HG02840 (cell line): ENCODE data around the gene PLEKHO2.

Source experiments
- ATAC-seq: cut with Tn5 transposase; IDR thresholded peaks from one replicate; pipeline ENCODE4 v1.9.1; 2021; ENCODE audit warnings: mild to moderate bottlenecking, moderate library complexity, moderate number of reproducible peaks; ENCODE audit not compliant: unreplicated experiment, low FRiP score

The PLEKHO2 gene

DNA sequence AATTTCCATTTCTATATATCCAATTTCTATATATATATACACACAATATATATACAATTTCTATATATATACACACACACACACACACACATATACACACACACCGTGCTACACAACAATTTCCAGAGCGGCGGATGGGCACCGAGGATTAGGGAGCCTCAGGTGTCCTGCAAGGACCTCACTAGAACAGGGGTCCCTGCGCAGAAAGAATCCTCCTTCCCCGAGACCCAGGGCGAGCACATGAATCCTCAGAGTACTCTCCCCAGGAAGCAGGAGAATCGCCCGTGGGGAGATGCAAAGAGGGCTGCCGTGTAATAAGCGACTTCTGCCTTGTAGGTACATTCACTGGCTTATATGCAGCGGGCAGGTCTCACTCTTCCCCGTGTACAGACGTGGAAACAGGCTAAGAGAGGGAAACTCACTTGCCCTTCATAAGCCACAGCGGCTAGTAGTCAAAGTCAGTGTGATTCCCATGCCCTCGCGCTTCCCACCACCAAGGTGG is 16.7 kb upstream of the PLEKHO2 start:
- ATAC-seq = no peak

GRCh38 chr15:64825431-64826294 is 16.1 kb upstream of the PLEKHO2 start, which contains the start of gene PIF1:
Gene PIF1 (minus strand): TSS chr15:64825647. CDS start chr15:64824335, 1,312 bp downstream.
- peak; percentile 75 for ATAC-seq

GRCh38 chr15:64828985-64829384 is 12.7 kb upstream of the PLEKHO2 start:
- no peak for ATAC-seq

DNA sequence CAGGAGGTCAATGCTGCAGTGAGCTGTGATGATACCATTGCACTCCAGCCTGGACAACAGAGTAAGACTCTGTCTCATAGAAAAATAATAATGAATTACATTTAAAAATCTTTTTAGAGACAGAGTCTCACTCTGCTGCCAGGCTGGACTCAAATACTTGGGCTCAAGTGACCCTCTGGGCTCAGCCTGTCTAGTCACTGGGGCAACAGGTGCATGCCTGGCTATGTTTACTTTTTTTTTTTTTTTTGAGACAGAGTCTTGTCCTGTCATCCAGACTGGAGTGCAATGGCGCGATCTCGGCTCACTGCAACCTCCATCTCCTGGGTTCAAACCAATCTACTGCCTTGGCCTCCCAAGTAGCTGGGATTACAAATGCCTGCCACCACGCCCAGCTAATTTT is 8.0 kb upstream of the PLEKHO2 start:
- no peak for ATAC-seq

DNA sequence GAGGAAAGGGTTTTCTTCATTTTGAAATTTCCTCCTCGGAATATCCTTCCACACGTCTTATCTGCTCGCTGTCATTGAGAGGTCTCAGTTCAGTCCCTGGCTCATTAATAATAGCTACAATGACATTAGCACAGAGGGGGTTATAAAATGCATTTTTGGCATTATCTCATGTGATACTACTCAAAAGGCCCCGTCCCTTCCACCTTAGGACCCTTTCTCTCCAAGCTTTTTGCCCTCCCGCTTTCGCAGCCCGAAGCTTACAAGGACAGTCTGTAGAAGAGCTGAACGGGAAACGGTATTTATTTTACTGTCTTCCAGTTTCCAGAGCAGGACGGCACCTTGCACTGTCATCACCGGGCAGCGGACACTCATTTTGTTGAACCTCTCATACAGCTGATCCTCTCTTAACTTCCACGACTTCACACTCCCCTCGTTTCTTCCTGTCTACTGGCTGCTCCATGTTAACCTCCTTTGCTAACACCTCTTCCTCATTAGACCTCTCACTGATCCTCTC is 5.6 kb upstream of the PLEKHO2 start:
- ATAC-seq = no peak

GRCh38 chr15:64837502-64837901 is 4.2 kb upstream of the PLEKHO2 start:
- no peak for ATAC-seq

- no peak for ATAC-seq
These were observed 713 bp upstream of the PLEKHO2 start for GRCh38 chr15:64841060-64841343.

DNA sequence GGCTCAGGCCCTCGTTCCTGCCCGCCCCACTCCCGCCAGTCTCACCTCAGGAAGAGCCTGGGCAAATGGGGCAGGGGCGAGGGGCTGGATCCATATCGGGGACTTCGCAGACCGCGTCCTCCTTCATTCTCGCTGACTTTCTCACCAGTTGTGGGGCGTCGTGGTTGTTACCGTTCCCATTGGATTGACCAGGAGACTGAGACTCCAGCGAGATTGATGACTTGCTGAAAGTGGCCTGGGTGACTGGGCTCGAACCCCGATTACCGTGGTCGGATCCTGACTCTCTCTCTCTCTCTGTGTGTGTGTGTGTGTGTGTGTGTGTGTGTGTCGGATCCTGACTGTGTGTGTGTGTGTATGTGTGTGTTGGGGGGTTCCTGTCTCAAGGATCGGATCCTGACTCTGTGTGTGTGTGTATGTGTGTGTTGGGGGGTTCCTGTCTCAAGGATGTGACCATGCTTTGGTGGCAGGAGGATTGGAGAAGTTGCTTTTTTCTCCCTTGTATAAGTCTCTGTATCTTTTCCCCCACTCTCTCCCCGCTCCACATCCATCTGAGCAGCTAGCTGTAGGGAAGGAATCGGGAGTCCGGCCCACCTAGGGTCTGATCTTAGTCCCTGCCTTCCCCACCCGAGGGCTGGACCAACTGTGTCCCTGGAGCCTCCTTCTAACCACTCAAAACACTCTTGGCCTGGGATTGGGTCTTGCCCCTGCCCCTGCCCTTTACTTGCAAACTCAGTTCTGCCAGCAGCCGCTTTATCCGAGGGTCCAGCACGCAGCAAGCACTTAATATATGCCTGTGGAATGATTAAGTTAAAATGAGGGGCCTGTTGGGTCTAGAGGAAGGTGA is 603 bp downstream of the PLEKHO2 start:
- peak; percentile 21 for ATAC-seq

DNA sequence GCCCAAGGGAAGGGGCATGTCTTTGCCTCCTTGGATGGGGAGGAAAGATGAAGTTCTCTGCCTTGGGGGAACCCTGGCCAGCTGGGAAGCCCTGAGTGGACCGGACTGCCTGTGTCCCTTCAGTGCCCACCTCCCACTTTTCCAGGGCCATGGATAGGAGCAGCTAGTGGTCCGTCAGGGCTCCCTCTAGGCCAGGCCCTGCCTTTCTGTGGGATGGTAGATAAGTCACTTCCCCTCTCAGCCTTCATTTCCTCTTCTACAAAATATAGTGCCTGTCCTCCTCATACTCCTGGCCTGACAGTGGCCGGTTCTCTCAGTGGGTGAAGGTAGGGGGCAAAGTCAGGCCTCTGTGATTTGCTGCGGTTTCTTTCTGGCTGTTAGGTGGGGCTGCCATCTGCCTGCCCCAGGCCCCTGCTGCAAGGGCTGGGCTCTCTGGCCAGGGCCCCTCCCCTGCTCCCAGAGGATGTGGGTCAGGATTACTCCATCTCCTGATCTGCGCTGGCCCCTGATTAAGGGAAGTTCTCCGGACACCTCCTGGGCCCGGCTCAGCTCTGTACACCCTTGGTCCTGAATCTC is 1.4 kb downstream of the PLEKHO2 start:
- no peak for ATAC-seq

- ATAC-seq = no peak
These were observed 2.3 kb downstream of the PLEKHO2 start for GRCh38 chr15:64843991-64844390.

DNA sequence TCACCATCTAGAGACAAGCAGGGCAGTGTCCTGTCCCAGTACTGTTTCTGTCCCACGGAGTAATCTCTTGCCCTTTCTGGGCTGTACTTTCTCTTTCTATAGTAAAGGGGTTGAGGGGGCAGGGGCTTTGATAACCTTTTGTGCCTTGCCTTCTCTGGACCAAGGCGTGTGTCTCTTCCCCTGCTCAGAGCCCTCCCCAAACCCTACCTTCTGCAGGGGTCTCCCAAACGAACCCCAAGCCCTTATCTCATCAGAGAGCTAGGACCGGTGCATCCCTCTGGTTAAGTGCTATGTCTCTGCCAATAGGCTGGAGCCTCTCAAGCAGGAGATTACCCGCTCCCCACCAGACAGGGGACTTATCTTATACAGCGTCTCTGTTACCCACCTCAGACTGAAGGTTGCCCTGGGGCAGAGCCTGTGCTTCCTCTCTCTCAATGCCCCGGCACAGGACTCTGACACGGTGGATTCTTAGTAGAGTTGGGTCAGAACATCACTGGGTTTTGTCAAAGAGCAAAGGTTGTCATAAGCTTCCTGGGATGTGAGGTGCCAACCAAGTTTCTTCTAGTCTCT is 2.9 kb downstream of the PLEKHO2 start:
- no peak for ATAC-seq

DNA sequence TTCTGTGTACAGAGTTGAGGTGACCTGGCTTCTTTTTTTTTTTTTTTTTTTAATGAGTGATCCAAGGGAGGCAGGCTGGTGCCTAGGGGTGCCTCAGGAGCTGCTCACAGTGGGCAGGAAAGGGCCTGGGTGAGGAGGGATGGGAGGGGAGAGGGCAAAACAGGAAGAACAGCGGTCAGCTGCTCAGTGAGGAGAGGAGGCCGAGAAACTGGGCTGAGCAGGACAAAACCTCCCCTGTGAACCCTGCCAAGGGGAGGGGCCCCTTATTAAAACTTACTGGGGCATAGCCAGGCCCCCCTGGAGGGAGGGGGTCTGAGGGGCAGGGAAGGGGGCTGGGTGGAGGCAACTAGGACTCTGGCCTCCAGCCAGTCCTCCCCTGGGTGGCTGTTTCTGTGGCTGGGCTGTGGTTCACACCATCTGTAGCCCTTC is 3.5 kb downstream of the PLEKHO2 start:
- no peak for ATAC-seq

GRCh38 chr15:64845831-64846595 is 4.3 kb downstream of the PLEKHO2 start:
- ATAC-seq = no peak

DNA sequence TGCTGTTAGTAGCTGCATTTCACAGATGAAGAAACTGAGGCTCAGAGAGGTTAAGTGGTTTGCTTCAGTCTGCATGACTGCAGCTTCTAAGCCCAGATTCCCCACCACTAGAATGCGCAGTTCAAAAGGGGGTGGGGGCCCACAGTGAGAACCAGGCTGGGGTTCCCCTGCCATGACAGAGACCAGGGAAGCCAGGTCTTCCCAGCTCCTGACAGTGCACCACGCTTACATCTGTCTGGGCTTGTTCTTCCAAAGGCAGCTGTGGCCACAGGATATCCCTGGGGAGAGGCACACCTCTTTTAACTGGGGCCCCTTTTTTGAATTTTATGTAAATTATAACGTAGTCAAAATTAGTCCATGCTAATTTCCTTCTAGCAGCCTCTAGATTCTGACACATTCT is 5.3 kb downstream of the PLEKHO2 start:
- ATAC-seq = no peak

DNA sequence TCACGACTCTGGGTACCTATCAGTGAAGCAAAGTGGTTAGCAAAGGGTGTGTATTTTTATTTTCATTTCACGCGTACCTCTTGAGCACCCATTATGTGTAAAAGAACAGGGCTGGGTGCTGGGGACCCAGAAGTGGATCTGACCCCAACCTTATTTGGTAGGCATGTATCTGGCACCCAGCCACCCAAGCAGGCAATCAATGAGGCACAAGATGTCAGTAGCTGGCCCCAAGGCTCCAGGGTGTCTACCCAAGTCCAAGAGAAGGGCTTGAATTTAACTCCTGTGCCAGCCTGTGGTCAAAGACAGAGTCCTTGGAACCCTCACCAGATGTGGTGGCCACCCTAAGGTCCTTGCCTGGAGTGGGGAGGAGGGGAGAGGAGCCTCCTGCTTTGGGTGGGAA is 5.7 kb downstream of the PLEKHO2 start:
- no peak for ATAC-seq

DNA sequence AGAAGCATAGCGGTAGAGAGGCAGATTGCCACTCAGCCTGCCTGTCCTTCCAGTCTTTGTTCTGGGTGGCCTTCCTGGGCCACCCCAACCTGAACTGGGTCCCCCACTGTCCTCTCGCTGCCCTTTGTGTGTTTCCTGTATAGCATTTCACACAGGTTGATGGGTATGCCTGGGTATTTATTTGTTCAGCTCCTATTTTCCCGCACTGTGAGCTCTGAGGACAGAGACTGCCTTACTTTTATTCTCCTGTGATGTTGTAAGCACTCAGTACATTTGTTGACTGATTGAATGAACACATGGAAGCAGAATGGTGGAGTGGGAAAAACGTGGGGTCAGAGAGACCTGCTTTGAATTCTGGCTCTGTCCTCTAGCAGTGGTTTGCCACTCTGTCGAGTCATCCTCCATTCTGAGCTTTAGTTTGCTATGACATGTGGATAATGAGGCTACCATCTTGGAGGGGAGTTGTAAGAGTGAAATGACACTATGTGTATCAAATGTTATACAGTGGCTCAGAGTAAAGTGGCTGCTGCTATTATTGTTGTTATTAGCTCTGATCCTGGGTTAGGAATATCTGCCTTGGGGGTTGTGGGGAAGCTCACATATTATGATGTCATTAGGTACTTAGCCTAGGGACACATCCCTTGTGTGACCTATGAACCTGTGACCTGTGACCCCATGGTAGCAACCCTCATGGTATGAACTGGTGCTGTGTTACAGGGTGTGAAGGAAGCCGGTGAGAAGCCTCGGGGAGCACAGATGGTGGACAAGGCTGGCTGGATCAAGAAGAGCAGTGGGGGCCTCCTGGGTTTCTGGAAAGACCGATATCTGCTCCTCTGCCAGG is 6.4 kb downstream of the PLEKHO2 start:
- ATAC-seq = no peak

DNA sequence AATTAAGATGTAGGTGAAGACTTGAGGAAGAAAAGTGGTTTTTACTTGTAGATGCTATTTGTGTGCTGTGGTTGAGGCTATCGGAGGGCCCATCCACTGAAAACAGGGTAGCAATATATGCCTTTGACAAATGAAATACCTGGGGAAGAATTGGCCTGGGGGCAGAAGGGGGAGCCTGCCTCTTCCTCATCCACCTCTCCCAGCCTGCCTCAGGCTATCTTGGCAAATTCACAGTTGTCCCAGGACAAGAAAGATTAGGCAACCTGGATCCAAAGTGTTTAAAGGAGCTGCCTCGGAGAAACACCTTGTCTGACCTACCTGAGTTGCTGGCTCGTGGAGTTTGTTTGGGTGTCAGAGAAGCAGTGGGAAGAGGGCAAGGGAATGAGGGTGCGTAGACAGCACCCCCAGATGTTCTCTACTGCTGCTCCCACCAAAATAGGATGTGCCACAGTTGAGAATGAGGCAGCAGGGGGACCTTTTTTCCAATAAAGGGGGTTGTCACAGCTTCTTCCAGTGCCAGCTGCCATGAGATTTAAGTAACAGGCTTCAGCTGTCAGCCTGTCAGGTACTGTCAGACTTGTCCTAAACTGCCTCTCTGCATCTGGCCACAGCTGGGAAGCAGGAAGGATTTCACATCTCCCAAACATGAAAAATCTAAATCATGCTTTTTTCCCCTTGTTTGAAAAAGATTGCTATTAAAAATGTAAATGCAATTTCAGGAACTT is 9.2 kb downstream of the PLEKHO2 start:
- ATAC-seq = no peak

DNA sequence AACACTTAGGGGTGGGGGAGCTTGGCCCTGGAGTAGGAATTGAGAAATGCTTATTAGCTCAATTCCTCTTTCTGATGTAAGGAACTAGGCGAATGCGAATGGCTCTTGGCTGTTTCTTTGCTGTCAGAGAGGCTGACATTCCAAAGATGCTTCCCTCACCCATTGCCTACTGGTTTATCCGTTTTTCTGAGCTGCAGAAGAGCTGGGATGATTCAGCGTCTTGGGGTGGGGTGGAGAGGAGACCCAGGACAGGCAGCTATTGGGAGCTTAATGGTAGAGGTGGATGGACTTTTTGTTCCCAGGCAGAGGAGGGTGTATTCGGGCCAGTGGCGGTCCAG is 9.8 kb downstream of the PLEKHO2 start:
- ATAC-seq = no peak
